GM04503 (cell line): ENCODE data around the gene KLHDC8A.
"Not testable (repeated sequence)": the region's sequence is repeated elsewhere in the genome, so short reads cannot be mapped to it uniquely, and the experiment has no call there.

Source experiments
- DNase-seq: peaks from one replicate; pipeline ENCODE4 v3.0.0-alpha.2; 2012; ENCODE audit warnings: low read depth

The KLHDC8A gene

GRCh38 chr1:205356440-205357139, at the start of gene KLHDC8A:
TSS of gene KLHDC8A (minus strand) at chr1:205356922. CDS start at chr1:205343604, 13,318 bp downstream.
- DNase-seq: no peak

GRCh38 chr1:205406252-205406651, 49.5 kb upstream of the KLHDC8A start:
- DNase-seq: not testable (repeated sequence)

- not testable (repeated sequence) for DNase-seq
Measured at GRCh38 chr1:205404484-205404883, 47.8 kb upstream of the KLHDC8A start.

GRCh38 chr1:205398586-205398985, 41.9 kb upstream of the KLHDC8A start:
- DNase-seq: no peak

- DNase-seq: no peak
Measured at GRCh38 chr1:205396967-205397616, 40.4 kb upstream of the KLHDC8A start.

- DNase-seq: no peak
Measured at GRCh38 chr1:205395616-205396015, 38.9 kb upstream of the KLHDC8A start.

- no peak for DNase-seq
Measured at GRCh38 chr1:205392650-205393049, 35.9 kb upstream of the KLHDC8A start.

- DNase-seq: no peak
Measured at GRCh38 chr1:205391386-205391785, 34.7 kb upstream of the KLHDC8A start.

- no peak for DNase-seq
Measured at GRCh38 chr1:205387845-205388244, 31.1 kb upstream of the KLHDC8A start.

GRCh38 chr1:205382990-205383389, 26.3 kb upstream of the KLHDC8A start:
- not testable (repeated sequence) for DNase-seq

- no peak for DNase-seq
Measured at GRCh38 chr1:205382561-205382960, 25.8 kb upstream of the KLHDC8A start.

GRCh38 chr1:205381305-205381704, 24.6 kb upstream of the KLHDC8A start:
- no peak for DNase-seq

- no peak for DNase-seq
Measured at GRCh38 chr1:205380882-205381281, 24.2 kb upstream of the KLHDC8A start.

- DNase-seq: no peak
Measured at GRCh38 chr1:205379056-205379455, 22.3 kb upstream of the KLHDC8A start.

GRCh38 chr1:205377355-205377754, 20.6 kb upstream of the KLHDC8A start:
- DNase-seq: no peak

- DNase-seq: no peak
Measured at GRCh38 chr1:205376739-205377138, 20.0 kb upstream of the KLHDC8A start.

- no peak for DNase-seq
Measured at GRCh38 chr1:205375835-205376545, 19.3 kb upstream of the KLHDC8A start.

GRCh38 chr1:205374210-205375078, 17.7 kb upstream of the KLHDC8A start:
- DNase-seq: no peak

GRCh38 chr1:205373798-205374175, 17.1 kb upstream of the KLHDC8A start:
- DNase-seq: no peak

- DNase-seq: no peak
Measured at GRCh38 chr1:205373022-205373797, 16.5 kb upstream of the KLHDC8A start.
